ENCODE data around the gene TRMT1.

DNA sequence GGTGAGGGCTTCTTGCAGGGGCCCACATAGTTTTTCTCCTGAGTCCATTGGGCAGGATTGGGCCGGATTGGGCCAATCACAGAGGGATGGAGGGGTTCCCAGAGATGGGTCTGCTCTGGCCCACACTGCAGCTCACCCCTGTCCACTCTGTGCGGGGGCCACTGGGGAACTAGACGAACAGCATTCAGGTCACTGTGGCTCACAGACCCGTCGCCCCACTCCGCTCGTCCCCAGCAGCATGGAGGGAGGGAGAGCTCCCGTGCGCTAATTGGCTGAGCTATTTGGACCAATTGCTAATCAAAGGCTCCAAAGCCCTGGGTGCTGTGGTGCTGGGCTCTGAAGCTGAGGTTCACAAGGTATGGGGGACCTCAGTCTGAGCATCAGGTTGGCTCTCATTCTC, 12.8 kb upstream of the TRMT1 start:
- TF ChIP-seq, protein P1, sequence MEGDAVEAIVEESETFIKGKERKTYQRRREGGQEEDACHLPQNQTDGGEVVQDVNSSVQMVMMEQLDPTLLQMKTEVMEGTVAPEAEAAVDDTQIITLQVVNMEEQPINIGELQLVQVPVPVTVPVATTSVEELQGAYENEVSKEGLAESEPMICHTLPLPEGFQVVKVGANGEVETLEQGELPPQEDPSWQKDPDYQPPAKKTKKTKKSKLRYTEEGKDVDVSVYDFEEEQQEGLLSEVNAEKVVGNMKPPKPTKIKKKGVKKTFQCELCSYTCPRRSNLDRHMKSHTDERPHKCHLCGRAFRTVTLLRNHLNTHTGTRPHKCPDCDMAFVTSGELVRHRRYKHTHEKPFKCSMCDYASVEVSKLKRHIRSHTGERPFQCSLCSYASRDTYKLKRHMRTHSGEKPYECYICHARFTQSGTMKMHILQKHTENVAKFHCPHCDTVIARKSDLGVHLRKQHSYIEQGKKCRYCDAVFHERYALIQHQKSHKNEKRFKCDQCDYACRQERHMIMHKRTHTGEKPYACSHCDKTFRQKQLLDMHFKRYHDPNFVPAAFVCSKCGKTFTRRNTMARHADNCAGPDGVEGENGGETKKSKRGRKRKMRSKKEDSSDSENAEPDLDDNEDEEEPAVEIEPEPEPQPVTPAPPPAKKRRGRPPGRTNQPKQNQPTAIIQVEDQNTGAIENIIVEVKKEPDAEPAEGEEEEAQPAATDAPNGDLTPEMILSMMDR (conservative IDR thresholded peaks at IDR 0.05; ENCODE audit: low read depth in 2 of 2) = no peak
- no peak for TF ChIP-seq EZH2phosphoT487 (IDR thresholded peaks at IDR 0.05; ENCODE audit: unreplicated experiment)
- no peak for TF ChIP-seq POLR2AphosphoS5 (IDR thresholded peaks at IDR 0.05; ENCODE audit: low read depth)
- no peak for TF ChIP-seq CREB1 (CRISPR knock-in tag; IDR thresholded peaks at IDR 0.05; ENCODE audit: low read depth)
- TF ChIP-seq EZH2 (IDR thresholded peaks at IDR 0.05; ENCODE audit: low read depth, unreplicated experiment) = no peak
- TF ChIP-seq JUNB (IDR thresholded peaks at IDR 0.05; ENCODE audit: unreplicated experiment) = no peak
- TF ChIP-seq, protein P2, sequence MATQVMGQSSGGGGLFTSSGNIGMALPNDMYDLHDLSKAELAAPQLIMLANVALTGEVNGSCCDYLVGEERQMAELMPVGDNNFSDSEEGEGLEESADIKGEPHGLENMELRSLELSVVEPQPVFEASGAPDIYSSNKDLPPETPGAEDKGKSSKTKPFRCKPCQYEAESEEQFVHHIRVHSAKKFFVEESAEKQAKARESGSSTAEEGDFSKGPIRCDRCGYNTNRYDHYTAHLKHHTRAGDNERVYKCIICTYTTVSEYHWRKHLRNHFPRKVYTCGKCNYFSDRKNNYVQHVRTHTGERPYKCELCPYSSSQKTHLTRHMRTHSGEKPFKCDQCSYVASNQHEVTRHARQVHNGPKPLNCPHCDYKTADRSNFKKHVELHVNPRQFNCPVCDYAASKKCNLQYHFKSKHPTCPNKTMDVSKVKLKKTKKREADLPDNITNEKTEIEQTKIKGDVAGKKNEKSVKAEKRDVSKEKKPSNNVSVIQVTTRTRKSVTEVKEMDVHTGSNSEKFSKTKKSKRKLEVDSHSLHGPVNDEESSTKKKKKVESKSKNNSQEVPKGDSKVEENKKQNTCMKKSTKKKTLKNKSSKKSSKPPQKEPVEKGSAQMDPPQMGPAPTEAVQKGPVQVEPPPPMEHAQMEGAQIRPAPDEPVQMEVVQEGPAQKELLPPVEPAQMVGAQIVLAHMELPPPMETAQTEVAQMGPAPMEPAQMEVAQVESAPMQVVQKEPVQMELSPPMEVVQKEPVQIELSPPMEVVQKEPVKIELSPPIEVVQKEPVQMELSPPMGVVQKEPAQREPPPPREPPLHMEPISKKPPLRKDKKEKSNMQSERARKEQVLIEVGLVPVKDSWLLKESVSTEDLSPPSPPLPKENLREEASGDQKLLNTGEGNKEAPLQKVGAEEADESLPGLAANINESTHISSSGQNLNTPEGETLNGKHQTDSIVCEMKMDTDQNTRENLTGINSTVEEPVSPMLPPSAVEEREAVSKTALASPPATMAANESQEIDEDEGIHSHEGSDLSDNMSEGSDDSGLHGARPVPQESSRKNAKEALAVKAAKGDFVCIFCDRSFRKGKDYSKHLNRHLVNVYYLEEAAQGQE (IDR thresholded peaks at IDR 0.05; ENCODE audit: unreplicated experiment) = no peak
- no peak for TF ChIP-seq ZNF114 (CRISPR knock-in tag; IDR thresholded peaks at IDR 0.05)

Data from GM23338 (cell line).